ENCODE measurements around the gene RPL18A.

The RPL18A gene

DNA sequence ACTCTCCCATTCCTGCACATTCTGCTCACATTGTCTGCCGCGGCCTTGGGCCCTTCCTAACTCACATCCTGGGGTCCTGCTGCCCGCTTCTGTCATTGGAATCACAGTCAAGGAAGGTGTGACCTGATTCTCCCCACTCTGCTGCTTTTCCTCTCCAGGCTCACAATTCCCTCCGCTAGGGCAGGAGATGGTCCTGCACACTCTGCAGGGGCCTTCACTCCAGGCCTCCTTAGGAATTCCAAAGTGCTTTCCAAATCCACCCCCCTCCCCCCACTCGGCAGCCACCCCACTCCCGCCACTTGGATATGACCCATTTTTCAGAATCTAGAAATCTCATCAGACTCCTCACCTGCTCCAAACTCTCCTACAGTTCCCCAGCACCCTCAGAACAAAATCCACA lies 9.0 kb downstream of the RPL18A start:
- TF ChIP-seq GATA3 (IDR thresholded peaks at IDR 0.05; ENCODE audit: low read depth, low read length) (no peak), GATA2 (IDR thresholded peaks at IDR 0.05; ENCODE audit: low read depth, low read length) (no peak)

DNA sequence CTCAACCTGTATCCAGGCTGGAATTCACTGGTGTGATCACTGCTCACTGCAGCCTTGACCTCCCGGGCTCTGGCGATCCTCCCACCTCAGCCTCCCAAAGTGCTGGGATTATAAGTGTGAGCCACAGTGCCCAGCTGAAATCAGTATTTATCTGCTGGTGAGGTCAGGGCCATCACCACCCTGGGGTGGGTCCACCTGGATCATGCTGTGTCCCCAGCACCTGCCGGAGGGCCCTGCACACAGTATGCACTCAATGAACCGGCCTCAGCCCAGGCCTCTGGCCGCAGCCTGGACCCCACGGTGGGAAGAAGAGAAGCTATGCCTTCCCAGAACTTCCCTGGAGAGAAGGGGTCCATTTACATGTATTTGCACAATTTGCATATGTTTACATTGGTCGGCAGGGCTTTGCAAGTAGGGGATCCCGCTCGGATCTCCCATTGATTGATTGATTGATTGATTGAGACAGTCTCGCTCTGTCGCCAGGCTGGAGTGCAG lies 9.5 kb downstream of the RPL18A start:
- TF ChIP-seq GATA2 (IDR thresholded peaks at IDR 0.05; ENCODE audit: low read depth, low read length) (no peak), GATA3 (IDR thresholded peaks at IDR 0.05; ENCODE audit: low read depth, low read length) (no peak)

DNA sequence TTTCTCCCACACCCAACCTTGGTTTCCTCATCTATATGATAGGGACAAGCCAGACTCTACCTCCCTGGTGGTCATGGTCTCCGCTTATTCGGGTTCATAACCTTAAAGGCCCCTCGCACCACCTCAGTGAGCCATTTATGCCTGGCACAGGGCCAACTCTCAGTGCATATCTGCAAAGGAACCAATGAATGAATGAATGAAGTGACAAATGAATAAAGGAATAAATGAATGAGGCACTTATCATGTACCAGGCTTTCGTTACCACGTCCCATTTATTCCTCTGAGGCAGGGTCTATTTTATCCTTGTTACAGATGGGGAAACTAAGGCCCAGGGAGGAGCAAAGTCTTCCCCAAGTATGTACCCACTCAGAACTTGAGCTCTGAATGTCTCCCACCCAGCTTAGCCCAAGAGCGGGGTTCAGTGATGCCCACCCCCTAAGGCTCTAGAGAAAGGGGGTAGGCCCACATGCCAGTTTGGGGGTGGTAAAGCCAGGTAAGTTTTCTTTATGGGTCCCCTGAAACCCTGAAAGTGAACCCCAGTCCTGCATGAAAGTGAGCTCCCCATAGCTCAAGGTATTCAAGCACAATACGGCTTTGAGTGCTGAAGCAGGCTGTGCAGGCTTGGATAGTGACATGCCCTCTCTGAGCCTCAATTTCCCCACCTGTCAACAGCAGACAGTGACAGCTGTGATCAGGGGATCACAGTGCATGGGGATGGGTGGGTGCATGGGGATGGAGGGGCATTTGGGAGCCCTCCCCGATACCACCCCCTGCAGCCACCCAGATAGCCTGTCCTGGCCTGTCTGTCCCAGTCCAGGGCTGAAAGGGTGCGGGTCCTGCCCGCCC lies 11.5 kb downstream of the RPL18A start:
- no peak for TF ChIP-seq GATA3 (IDR thresholded peaks at IDR 0.05; ENCODE audit: low read depth, low read length)
- TF ChIP-seq GATA2 (IDR thresholded peaks at IDR 0.05; ENCODE audit: low read depth, low read length): no peak

DNA sequence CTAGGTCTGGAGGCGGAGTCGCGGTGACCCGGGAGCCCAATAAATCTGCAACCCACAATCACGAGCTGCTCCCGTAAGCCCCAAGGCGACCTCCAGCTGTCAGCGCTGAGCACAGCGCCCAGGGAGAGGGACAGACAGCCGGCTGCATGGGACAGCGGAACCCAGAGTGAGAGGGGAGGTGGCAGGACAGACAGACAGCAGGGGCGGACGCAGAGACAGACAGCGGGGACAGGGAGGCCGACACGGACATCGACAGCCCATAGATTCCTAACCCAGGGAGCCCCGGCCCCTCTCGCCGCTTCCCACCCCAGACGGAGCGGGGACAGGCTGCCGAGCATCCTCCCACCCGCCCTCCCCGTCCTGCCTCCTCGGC lies 12.2 kb downstream of the RPL18A start, which contains the start of gene SLC5A5:
Gene SLC5A5, plus strand, starts transcription at position 68 of the 373 bp plus-strand sequence. CDS start 375 bp downstream, outside the sequence.
- TF ChIP-seq GATA2 (IDR thresholded peaks at IDR 0.05; ENCODE audit: low read depth, low read length) (no peak), GATA3 (IDR thresholded peaks at IDR 0.05; ENCODE audit: low read depth, low read length) (no peak)

DNA sequence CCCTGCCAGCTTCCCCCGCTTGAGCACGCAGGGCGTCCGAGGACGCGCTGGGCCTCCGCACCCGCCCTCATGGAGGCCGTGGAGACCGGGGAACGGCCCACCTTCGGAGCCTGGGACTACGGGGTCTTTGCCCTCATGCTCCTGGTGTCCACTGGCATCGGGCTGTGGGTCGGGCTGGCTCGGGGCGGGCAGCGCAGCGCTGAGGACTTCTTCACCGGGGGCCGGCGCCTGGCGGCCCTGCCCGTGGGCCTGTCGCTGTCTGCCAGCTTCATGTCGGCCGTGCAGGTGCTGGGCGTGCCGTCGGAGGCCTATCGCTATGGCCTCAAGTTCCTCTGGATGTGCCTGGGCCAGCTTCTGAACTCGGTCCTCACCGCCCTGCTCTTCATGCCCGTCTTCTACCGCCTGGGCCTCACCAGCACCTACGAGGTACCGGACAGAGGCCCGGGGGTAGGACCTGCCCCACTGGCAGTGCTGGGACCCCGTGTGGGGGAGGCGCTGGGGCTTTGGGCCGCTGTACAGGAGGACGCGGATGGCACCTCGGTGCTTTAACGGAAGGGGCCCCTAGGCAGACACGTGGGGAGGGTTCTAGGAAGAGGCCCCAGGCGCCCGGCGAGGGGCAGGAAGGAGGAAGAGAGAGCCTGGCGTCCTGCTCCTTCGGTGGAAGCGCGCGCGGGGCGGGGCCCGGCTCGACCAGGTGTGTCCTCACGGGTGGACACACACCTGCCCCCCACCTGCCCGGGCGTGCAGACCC lies 12.7 kb downstream of the RPL18A start:
- no peak for TF ChIP-seq GATA2 (IDR thresholded peaks at IDR 0.05; ENCODE audit: low read depth, low read length)
- TF ChIP-seq GATA3 (IDR thresholded peaks at IDR 0.05; ENCODE audit: low read depth, low read length): no peak

DNA sequence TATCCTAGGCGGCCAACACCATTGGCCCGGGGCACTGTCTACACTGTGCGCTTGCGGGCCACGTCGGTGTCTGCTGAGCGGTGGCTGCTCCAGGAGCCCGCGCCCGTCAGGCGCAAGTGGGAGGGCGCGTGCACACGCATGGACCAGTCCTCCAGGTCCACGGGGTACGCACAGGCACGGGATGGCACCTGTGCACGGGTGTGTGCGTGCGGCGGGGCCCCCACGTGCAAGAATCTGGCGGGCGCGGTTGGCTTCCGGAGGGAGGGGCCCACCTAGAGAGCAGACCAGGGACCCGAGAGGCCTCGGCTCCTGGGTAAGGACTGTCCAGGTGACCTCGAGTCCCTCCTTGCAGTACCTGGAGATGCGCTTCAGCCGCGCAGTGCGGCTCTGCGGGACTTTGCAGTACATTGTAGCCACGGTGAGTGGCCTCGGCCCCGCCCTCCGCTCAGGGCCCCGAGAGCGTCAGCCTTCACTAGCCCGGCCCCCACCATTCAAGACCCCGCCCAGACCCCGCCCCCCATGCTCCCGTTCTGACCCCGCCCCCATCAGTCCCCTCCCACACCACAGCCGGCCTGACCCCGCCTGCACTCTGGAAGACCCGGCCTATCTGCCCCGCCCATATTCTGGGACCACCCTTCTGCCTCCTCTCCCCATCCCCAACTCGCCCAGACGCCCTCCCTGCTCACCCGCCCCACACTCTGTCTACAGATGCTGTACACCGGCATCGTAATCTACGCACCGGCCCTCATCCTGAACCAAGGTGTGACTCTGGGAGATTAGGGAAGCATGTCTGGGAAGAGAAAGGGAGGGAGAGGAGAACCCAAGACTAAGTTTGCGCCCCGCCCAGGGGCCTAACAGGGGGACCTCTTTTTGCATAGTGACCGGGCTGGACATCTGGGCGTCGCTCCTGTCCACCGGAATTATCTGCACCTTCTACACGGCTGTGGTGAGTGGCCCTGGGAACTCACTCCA lies 14.4 kb downstream of the RPL18A start:
- TF ChIP-seq GATA3 (IDR thresholded peaks at IDR 0.05; ENCODE audit: low read depth, low read length) (no peak), GATA2 (IDR thresholded peaks at IDR 0.05; ENCODE audit: low read depth, low read length) (no peak)

DNA sequence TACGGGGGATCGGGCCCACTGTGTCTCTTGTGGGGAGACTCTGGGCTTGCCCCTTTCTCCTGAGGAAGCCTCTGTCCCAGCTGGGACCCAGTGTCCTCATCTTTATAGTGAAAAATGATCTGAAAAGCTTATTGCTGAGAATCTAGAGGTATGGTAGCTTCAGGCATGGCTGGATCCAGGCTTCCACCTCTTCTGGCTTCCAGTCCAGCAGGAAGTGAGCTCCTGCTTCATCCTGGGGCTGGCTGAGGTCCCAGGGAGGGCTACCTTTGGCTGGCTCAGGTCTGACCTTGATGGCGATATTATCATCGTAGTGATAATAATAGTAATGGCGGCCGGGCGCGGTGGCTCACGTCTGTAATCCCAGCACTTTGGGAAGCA lies 15.0 kb downstream of the RPL18A start:
- TF ChIP-seq GATA3 (IDR thresholded peaks at IDR 0.05; ENCODE audit: low read depth, low read length) (no peak), GATA2 (IDR thresholded peaks at IDR 0.05; ENCODE audit: low read depth, low read length) (no peak)

DNA sequence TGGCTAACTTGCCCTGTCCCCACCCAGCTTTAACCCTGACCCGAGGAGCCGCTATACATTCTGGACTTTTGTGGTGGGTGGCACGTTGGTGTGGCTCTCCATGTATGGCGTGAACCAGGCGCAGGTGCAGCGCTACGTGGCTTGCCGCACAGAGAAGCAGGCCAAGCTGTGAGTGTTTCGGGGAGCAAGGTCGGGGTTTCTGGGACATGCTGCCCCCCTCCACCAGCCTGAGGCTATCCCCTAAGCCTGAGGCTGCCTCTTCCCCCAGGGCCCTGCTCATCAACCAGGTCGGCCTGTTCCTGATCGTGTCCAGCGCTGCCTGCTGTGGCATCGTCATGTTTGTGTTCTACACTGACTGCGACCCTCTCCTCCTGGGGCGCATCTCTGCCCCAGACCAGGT lies 18.0 kb downstream of the RPL18A start:
- no peak for TF ChIP-seq GATA2 (IDR thresholded peaks at IDR 0.05; ENCODE audit: low read depth, low read length)
- no peak for TF ChIP-seq GATA3 (IDR thresholded peaks at IDR 0.05; ENCODE audit: low read depth, low read length)

DNA sequence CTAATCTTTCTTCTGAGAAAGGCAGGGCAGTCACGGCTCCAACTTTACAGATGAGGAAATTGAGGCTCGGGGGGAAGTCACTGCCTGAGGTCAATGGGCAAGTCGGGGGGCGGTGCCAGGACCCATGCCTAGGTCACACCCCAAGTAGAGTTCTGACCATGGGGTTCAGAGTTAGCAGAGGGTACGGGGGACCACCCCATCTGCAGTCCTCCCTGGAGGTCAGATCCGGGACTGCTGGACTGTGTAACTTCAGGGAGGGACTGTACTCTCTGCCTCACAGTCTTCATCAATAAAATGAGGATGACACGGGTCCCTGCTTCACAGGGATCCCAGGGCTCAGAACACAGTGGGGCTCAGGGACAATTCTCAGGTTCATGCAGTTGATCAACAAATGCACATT lies 19.8 kb downstream of the RPL18A start:
- TF ChIP-seq GATA2 (IDR thresholded peaks at IDR 0.05; ENCODE audit: low read depth, low read length): no peak
- TF ChIP-seq GATA3 (IDR thresholded peaks at IDR 0.05; ENCODE audit: low read depth, low read length): no peak

DNA sequence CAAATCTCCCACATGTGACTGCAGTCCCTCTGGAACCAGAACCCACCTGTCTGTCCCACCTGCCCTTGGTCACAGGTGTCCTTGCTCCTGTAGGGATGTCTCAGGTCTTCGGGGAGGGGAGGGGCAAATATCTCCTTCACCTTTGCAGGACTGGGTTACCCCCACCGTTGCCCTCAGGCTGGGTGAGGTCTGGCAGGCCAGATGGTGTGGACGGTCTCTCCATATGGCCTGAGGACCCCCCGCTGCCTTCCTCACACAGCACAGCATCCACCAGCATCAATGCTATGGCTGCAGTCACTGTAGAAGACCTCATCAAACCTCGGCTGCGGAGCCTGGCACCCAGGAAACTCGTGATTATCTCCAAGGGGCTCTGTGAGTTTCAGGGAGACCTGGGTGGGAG lies 22.0 kb downstream of the RPL18A start:
- no peak for TF ChIP-seq GATA2 (IDR thresholded peaks at IDR 0.05; ENCODE audit: low read depth, low read length)
- TF ChIP-seq GATA3 (IDR thresholded peaks at IDR 0.05; ENCODE audit: low read depth, low read length): no peak

DNA sequence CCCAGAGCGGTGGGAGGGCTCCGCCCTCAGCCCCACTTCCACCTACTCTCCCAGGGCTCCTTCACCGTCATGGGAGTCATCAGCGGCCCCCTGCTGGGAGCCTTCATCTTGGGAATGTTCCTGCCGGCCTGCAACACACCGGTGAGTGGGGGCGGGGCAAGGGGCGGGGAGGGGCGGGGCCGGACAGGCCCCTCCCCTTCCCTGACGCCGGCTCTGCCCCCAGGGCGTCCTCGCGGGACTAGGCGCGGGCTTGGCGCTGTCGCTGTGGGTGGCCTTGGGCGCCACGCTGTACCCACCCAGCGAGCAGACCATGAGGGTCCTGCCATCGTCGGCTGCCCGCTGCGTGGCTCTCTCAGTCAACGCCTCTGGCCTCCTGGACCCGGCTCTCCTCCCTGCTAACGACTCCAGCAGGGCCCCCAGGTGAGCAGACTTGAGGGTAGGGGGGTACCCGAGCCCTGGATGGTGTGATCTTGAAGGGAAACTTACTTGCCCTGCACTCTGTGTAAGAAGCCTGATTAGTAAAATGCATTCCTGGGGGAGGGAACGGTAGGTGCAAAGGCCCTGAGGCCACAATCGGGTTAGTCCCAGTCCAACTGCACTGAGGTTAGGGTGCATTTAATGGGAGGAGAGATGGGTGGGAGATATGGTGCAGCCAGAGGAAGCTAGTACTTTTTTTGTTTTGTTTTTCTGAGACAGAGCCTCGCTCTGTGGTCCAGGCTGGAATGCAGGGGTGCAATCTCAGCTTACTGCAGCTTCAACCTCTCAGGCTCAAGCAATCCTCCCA lies 24.1 kb downstream of the RPL18A start:
- no peak for TF ChIP-seq GATA3 (IDR thresholded peaks at IDR 0.05; ENCODE audit: low read depth, low read length)
- no peak for TF ChIP-seq GATA2 (IDR thresholded peaks at IDR 0.05; ENCODE audit: low read depth, low read length)

DNA sequence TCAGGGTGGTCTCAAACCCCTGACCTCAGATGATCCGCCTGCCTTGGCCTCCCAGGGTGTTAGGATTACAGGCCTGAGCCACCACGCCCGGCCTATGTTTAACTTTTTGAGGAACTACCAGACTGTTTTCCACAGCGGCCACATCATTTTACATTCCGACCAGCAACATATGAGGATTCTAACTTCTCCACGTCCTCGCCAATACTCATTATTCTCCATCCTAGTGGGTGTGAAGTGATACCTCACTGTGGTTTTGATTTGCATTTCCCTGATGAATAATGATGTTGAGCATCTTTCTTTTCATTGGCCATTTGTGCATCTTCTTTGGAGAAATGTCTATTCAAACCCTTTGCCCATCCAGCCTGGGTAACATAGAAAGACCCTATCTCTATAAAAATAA lies 26.8 kb downstream of the RPL18A start:
- TF ChIP-seq GATA2 (IDR thresholded peaks at IDR 0.05; ENCODE audit: low read depth, low read length) (no peak), GATA3 (IDR thresholded peaks at IDR 0.05; ENCODE audit: low read depth, low read length) (no peak)

DNA sequence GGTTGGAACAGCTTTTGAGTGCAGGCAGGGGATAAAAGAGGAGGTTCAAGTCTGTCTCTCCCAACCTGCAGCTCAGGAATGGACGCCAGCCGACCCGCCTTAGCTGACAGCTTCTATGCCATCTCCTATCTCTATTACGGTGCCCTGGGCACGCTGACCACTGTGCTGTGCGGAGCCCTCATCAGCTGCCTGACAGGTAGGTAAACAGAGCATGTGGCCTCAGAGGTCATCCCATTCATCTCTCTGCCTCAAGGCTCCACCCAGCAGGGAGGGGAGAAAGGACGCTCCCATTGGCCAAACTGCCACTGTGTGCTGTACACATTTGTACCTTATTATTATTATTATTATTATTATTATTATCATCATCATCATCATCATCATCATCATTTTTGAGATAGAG lies 28.6 kb downstream of the RPL18A start:
- TF ChIP-seq GATA2 (IDR thresholded peaks at IDR 0.05; ENCODE audit: low read depth, low read length) (no peak), GATA3 (IDR thresholded peaks at IDR 0.05; ENCODE audit: low read depth, low read length) (no peak)

Measured in SH-SY5Y (cell line).